Activated CD4-positive, alpha-beta T cell treated with anti-CD3 and anti-CD28 coated beads, Interleukin-10, Interleukin-2, amounts not matched to agents 100 ng/mL and 50 ng/mL, durations not matched to agents 16 hours and 8 hours (primary cell): ENCODE results near the gene POLRMT.
A peak's percentile ranks its signal among the peaks of the same experiment; 100 is the strongest.

ENCODE experiments used
- DNase-seq: peaks from one replicate; pipeline ENCODE4 v3.0.0-alpha.2; 2020

The POLRMT gene

DNA sequence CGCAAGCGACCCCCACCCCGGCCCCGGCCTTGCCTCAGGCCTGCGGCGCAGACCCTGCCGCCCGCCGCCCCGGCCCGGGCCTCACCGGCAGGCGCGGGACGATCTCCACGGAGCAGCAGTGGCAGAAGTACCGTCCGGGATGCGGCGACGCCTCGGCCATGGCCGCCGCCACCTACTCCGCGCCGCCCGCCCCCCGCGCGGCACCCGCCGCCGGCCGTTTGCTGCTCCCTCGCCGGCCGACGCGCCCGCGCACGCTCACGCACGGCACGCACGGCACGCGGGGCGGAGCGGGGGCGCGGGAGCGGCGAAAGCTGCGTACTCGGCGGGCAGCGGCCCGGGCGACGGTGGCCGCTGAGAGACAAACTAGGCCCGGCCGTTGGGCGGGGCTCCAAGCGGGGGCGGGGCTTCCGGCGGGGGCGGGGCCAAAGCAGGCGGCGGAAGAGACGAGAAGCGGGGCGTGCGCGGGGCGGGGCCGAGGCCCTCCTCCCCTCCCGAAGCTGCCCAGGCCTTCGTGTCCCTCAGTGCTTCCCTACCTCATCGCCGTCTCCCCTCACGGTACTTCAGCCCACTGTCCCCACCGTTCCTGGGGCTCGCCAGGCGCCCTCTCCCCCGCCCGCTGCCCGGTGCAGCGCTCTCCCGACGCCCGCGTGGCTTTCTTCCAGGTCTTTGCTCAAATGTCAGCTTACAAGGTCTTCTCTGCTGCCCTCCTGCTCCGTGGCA, 29.8 kb upstream of the POLRMT start, which contains the start of gene RNF126:
TSS of gene RNF126 (minus strand) at position 253 of the 720 bp plus-strand sequence. CDS start at position 160, 93 bp downstream.
- peak; percentile 96 for DNase-seq

- DNase-seq: peak; percentile 78
Observed at GRCh38 chr19:662207-662961, 29.0 kb upstream of the POLRMT start.

DNA sequence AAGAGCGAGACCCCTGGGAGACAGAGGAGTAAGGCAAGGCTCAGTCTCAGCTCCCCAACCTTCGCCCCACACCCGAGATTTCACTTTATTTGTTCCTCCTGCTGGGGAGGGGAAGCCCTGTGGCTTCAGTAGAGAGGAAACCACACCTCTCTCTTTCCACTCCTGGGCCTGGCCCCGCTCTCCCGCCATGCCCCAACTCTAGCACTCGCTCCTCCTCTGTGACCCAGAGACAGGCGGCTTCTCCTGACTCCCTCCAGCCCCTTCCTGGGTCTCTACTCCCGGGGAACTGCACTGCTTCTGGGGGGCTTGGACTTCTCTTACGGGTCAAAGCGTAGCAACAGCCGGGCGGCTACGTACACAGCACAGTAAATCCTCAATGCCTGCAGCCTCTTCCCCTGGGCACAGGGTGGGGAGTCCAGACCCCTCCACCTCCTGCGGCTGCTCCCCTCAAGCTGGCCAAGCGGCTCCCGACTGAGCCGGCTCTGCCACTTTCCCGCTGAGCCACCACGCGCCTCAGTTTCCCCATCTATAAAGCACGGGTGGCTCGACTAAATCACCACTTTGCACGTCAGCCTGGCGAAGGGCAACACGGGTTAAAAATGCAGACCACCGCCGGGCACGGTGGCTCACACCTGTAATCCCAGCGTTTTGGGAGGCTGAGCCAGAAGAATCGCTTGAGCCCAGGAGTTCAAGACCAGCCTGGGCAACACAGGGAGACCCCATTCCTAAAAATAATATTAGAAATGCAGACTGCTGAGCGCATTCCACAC, 28.3 kb upstream of the POLRMT start:
- peak; percentile 82 for DNase-seq

- no peak for DNase-seq
Observed at GRCh38 chr19:660793-661426, 27.6 kb upstream of the POLRMT start.

DNA sequence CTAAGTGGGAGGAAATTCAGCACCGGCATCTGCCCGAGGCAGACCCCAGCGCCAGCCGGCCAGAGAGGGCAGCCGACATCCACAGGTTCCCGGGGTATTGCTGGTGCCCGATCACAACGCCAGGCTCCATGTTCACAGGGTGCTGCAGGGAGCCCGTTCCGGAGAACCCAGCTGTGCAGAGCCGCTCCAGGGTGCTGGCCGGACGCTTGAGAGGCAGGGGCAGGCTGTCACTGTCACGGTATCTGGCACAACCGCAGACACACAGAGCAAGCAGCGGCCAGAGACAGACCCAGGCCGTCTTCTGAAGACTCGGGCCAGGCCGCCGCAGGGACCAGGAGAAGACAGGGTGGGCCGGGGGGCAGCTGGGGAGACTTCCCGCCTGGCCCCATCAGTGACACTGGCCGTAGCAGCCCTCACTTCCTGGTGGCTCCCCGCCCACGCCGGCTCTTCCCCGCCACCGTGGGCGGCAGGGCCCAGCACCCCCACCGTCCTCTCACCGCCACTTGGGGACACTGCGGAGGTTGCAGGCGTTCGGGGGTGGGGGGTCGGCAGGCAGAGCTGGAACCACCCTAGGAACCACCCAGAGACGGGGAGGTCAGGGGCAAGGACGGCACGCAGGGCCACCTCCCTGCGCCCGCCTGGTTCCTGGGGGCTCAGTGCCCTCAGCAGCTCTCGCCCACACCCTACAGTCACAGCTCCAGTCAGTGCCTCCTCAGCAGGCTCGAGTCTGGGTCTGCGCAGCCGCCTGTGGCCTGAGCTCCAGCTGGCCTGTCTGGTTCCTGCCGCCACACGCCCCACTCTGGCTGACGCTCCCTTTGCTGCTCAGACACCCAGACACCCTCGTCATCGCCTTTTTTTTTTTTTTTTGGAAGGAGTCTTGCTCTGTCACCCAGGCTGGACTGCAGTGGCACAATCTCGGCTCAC, 25.8 kb upstream of the POLRMT start:
- no peak for DNase-seq

DNA sequence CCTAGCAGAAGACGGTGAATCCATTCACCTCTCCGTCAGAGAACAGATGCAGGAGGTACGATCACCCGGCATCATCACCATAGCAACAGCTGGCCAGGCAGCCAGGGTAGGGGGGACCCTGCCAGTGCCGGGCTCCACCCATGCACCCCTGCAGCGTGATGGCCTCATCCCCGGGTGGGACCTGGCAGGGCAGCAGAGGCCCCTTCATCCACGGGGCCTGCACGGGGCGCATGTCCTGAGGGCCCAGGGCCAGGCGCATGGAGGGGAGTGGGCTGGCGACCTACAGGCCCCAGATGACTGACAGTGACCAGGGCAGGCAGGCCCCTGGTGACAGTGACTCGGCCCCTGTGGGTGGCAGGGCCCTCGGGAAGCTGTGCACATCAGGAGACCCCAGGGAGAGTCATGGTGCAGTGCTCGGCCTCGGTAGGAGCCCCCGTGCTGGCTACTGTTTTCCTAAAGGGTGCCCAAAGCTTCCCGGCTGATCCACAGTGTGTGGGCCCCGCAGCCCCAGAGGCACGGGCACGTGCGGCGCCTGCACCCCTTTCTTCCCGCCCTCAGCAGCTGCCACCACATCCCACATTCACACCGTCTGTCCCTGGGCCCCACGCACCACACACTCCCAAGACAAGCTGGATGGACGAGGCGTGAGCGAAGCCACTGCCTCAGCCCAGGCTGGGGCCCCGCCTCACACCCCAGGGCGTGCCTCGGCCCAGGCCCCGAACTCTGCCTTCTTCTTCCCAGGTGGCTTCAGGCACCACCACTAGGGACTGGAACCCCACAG, 24.9 kb upstream of the POLRMT start:
- DNase-seq: no peak

GRCh38 chr19:657611-658010, 24.3 kb upstream of the POLRMT start:
- DNase-seq: no peak

DNA sequence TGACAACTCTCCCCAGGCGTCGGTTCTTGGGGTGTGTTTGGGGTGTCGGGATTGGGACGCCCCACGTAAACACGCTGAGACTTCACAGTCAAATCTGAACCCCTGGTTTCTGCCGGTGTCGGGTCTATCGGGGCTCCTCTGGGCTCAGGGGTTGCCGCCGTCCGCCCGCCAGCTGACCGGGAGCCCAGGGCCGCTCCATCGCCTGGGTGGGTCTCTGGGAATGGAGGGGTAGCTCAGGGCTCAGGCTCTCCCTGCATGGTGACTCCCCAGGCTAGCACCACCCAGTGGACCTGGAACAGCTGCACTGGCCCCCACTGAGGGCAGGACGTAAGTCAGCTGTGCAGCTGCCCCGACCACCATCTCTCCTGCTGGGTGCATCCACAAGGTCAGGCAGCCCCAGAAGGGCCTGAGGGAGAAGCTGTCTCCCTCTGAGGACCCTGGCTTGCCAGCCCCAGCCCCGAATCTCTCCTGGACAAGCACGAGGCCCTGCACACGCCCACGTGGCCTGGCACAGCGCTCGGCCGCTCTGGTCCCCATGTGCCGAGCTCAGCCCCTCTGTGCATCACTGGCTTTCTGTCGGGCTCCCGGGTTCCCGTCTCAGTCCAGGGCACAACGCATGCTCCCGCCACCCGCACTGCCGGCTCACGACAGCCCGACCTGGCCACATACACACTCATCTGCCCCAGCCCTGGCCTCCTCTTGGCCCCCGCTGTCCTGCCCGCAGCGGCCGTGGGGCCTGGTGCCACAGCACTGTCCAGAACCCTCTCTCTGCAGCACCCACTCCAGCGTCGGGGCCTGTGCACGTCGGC, 23.6 kb upstream of the POLRMT start:
- no peak for DNase-seq

DNA sequence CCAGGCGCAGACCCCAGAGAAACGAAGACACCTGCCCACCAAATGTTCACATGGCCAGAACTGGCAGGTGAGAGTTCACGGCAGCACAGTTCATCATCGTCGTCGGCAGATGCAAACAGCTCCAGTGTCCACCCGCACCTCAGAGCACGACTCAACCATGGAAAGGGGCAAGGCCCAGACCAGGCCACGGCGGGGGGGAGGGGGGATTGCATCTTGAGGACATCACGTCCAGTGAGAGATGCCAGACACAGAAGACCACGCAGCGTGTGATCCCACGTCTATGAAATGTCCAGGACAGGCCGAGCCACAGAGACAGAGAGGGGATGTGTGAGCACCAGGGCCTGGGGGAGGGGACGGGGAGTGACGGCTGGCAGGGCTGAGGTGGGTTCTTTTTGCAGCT, 22.4 kb upstream of the POLRMT start:
- DNase-seq: no peak

DNA sequence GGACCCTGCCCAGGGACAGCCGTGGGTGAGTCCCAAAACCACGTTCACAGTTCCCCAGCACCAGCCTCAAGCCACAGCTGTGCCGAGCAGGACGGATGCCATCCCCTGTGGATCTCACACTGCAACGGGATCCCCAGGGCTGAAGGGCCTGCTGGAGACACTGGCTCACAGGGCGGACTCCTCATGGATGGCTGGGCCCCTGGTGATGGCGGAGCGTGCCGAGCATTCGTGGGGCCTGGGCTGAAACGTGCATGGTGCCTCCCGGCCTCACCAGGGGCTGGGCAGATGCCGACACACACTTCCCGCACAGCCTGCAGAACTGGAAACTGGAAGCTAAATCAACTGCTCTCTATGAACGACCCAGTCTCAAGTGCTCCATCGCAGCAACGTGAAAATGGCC, 20.1 kb upstream of the POLRMT start:
- no peak for DNase-seq

DNA sequence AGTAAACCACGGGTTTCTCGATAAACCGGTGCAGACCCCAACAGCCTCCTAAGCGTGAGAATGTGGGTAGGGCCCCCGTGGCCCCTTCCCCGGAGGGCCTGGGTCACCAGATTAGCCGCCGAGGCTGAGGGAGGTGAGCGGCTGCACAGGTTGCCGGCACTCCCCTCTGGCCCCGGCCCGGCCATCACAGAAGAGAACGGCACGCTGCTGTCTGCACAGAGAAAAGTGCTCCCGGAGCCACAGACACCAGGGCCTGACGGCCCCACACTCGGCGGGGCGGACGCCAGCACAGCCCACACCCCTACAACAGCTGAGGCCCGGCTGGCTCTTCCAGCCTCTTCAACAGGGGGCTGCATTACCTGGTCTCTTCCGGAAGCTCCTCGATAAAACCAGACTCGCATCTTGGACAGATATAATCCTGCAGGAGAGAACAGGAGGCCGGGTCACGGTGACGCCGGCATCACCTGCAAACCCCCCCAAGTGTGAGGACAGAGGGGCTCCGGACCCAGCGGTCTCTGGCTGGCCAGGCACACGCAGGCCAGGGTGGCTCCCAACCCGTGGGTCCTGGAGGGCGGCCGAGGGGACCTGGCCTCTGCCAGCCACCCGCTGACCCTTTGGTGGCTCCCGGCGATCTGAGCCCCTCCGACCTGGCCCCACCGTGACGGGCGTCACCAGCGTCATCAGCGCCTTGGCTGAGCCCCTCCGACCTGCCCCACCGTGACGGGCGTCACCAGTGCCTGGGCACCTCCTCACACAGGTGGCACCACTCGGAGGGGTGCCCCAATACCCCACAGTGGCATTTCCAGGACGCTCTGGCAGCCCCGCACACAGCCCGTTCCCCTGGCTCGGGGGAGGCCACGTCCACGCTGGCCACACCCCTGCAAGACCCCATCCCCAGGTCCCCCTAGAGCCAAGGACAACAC, 19.4 kb upstream of the POLRMT start:
- DNase-seq: no peak

- DNase-seq: no peak
Observed at GRCh38 chr19:651991-652390, 18.7 kb upstream of the POLRMT start.

GRCh38 chr19:651114-651818, 17.9 kb upstream of the POLRMT start:
- DNase-seq: no peak

DNA sequence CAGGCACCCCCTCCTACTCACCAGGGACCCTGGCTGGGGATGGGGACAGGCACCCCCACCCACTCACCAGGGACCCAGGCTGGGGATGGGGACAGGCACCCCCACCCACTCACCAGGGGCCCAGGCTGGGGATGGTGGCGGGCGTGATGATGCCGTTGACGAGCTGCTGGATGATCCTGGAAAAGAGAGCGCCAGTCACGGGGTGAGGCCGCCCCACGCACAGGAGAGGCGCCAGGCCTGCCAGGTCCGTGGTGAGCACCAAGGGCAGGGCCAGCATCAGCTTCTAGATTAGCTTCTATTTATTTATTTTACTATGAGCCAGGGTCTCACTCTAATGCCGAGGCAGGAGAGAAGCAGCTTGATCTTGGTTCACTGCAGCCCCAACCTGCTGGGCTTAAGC, 16.8 kb upstream of the POLRMT start:
- no peak for DNase-seq

GRCh38 chr19:648904-649801, 15.8 kb upstream of the POLRMT start:
- no peak for DNase-seq

DNA sequence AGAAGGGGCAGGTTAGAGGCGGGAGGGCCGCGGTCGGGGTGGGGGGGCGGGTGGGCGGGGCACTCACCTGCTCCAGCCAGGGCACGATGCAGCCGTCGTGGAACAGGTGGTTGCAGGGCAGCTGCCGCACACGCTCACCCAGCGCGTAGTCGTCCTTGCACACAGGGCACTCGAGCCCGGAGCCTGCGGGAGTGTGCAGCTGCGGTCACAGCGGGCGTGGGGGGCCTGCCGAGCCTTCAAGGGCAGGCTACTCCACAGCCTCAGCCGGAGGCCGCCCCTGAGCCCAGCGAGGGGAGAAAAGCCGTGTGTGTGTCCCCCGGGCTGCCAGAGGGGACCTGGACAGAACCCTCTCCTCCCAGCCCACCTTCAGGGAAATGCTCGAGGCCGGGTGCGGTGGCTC, 15.0 kb upstream of the POLRMT start:
- no peak for DNase-seq

GRCh38 chr19:647566-648284, 14.4 kb upstream of the POLRMT start:
- no peak for DNase-seq
